GM12878 (cell line): ENCODE measurements around the gene NECAB2. TPM values are rescaled to one million over a fixed set of nuclear protein-coding genes. Genes with fewer than 3 reads are reported as not detected.

Experiments used
- ATAC-seq: fragments of 200-7000 bp; cut with Tn5 transposase; 3 replicates; pipeline ENCODE4 v1.9.1; 2020; ENCODE audit warnings: mild to moderate bottlenecking, moderate library complexity
- BruUV-seq: library from RNA; stranded (reverse); fragments of 400-500 nt; replicated peaks from 2 replicates; lab custom pipeline; 2021; lab: Mats Ljungman, UMichigan
- CTCF ChIA-PET: fragments of 300-600 bp; sonication (Branson Sonifier 250); formaldehyde crosslinking; extraction: SDS; loops from one replicate; lab custom pipeline; 2021; ENCODE audit warnings: inconsistent platforms; lab: Yijun Ruan, JAX
- POLR2A ChIA-PET: fragments of 350-600 bp; formaldehyde crosslinking; extraction: SDS; loops from one replicate; lab custom pipeline; 2021; ENCODE audit warnings: inconsistent platforms; lab: Charles Lee
- RAD21 ChIA-PET: fragments of 300-600 bp; sonication (Branson Sonifier 250); formaldehyde crosslinking; loops from one replicate; lab custom pipeline; 2023; ENCODE audit warnings: antibody characterized with exemption; ENCODE audit not compliant: unreplicated experiment; lab: Charles Lee
- SMC1A ChIA-PET: fragments of 300-600 bp; sonication (Branson Sonifier 250); formaldehyde crosslinking; loops from one replicate; lab custom pipeline; 2023; ENCODE audit not compliant: unreplicated experiment, uncharacterized antibody; lab: Charles Lee
- DNase-seq: peaks from one replicate; pipeline ENCODE4 v3.0.0-alpha.2; 2011; ENCODE audit warnings: low read depth, low spot score
- FAIRE-seq: peaks from 3 replicates; lab custom pipeline; 2011; peaks lifted over from hg19 to GRCh38; lab: Jason Lieb, UNC
- H2AFZ ChIP-seq: 2 replicates; pipeline ENCODE4 v1.6.0; 2011; ENCODE audit warnings: low read depth, low read length, control low read depth; ENCODE audit not compliant: control insufficient read depth
- H3K27ac ChIP-seq: 2 replicates; pipeline ENCODE4 v1.5.1; 2011; ENCODE audit warnings: control low read depth; ENCODE audit not compliant: control insufficient read depth, insufficient read depth
- H3K27me3 ChIP-seq, 2 experiments: replicated peaks in 1 of 2; 2 replicates each; pipeline versions ENCODE4 v1.6.0 to v1.6.1; 2011; ENCODE audit warnings: low read length in 1 of 2; ENCODE audit not compliant: control insufficient read depth in 2 of 2, insufficient read depth in 2 of 2
- H3K36me3 ChIP-seq, 2 experiments: 2 replicates each; pipeline ENCODE4 v1.5.1; 2011; ENCODE audit warnings: low read length in 1 of 2; ENCODE audit not compliant: control insufficient read depth in 2 of 2, insufficient read depth in 2 of 2
- H3K4me1 ChIP-seq: 2 replicates; pipeline ENCODE4 v1.6.1; 2011; ENCODE audit warnings: mild to moderate bottlenecking, low read length, moderate library complexity, mixed read lengths; ENCODE audit not compliant: control insufficient read depth, insufficient read depth
- H3K4me2 ChIP-seq: 2 replicates; pipeline ENCODE4 v1.6.0; 2011; ENCODE audit warnings: control low read depth; ENCODE audit not compliant: control insufficient read depth, insufficient read depth
- H3K4me3 ChIP-seq: fragments of 200-600 bp; sonication (generic); 2 replicates; pipeline ENCODE4 v1.5.1; 2016
- H3K79me2 ChIP-seq: 2 replicates; pipeline ENCODE4 v1.6.0; 2011; ENCODE audit warnings: low read length; ENCODE audit not compliant: control insufficient read depth, insufficient read depth
- H3K9ac ChIP-seq: 2 replicates; pipeline ENCODE4 v1.8.0; 2011; ENCODE audit warnings: low read length, control low read depth, mixed read lengths; ENCODE audit not compliant: control insufficient read depth, insufficient read depth
- H3K9me3 ChIP-seq: replicated peaks from 3 replicates; pipeline ENCODE4 v1.5.1; 2011; ENCODE audit warnings: mild to moderate bottlenecking, low read length; ENCODE audit not compliant: control insufficient read depth, insufficient read depth
- H4K20me1 ChIP-seq: 2 replicates; pipeline ENCODE4 v1.6.0; 2011; ENCODE audit not compliant: control insufficient read depth, insufficient read depth
- BMI1 ChIP-seq: fragments of 450-650 bp; IDR thresholded peaks from 2 replicates; pipeline ENCODE4 v1.6.1; 2016; ENCODE audit warnings: mild to moderate bottlenecking, moderate library complexity, borderline replicate concordance
- HDGF ChIP-seq: fragments of 450-650 bp; IDR thresholded peaks from 2 replicates; pipeline ENCODE4 v1.6.1; 2016; ENCODE audit warnings: antibody characterized with exemption
- KDM1A ChIP-seq: fragments of 200-600 bp; sonication (generic); IDR thresholded peaks from 2 replicates; pipeline ENCODE4 v1.6.1; 2016; ENCODE audit warnings: borderline replicate concordance
- MAX ChIP-seq: IDR thresholded peaks from 2 replicates; pipeline ENCODE4 v1.6.1; 2012; ENCODE audit warnings: low read depth, low read length, improper control_type of control experiment
- MYC ChIP-seq: IDR thresholded peaks from 2 replicates; pipeline ENCODE4 v1.6.1; 2011; ENCODE audit warnings: mild to moderate bottlenecking, low read length, moderate library complexity, inconsistent platforms; ENCODE audit not compliant: insufficient read depth, insufficient replicate concordance, insufficient read length, severe bottlenecking
- NR2C1 ChIP-seq: fragments of 450-650 bp; IDR thresholded peaks from 2 replicates; pipeline ENCODE4 v1.6.1; 2017; ENCODE audit warnings: antibody characterized with exemption, mild to moderate bottlenecking, moderate library complexity
- NR2F1 ChIP-seq: fragments of 450-650 bp; conservative IDR thresholded peaks from 2 replicates; pipeline ENCODE4 v1.6.1; 2017; ENCODE audit warnings: mild to moderate bottlenecking
- SIN3A ChIP-seq: IDR thresholded peaks from 2 replicates; pipeline ENCODE4 v1.6.1; 2012; ENCODE audit warnings: low read depth, low read length, improper control_type of control experiment
- SRF ChIP-seq, 2 experiments: IDR thresholded peaks; 2 replicates each; pipeline ENCODE4 v1.6.1; 2011; ENCODE audit warnings: low read depth in 2 of 2, low read length in 2 of 2, mild to moderate bottlenecking in 1 of 2, moderate library complexity in 1 of 2
- ZNF384 ChIP-seq: IDR thresholded peaks from 2 replicates; pipeline ENCODE4 v1.6.1; 2012; ENCODE audit warnings: low read depth, mild to moderate bottlenecking, low read length, improper control_type of control experiment, borderline replicate concordance
- WGBS: methylation state at CpG from one replicate; pipeline ENCODE4 v1.1.6; 2016; ENCODE audit warnings: low lambda C conversion rate; ENCODE audit not compliant: insufficient replicate concordance, insufficient coverage; ENCODE audit errors: missing lambda C conversion rate; 5-methylcytosine and 5-hydroxymethylcytosine counted together
- in situ Hi-C: fragments of 300-500 bp; cut with MboI; formaldehyde crosslinking; loops from 9 replicates; pipeline ENCODE4 v1.14.3; 2018; ENCODE audit warnings: mixed read lengths
- intact Hi-C: fragments of 100-400 bp; cut with micrococcal nuclease; formaldehyde crosslinking; loops from one replicate; pipeline ENCODE4 v1.14.2; 2022; ENCODE audit not compliant: unreplicated experiment
- polyA plus RNA-seq, 11 experiments: library from polyadenylated mRNA; depleted of rRNA in 4 of 11; unstranded in 6 of 11; stranded (reverse) in 5 of 11; fragments of >200 nt; fragmentation: Nextera tagmentation in 4 of 11; fragmentation: Illumina TruSeq in 1 of 11; extraction: Ambion mirVana in 4 of 11; extraction: Trizol in 1 of 11; gene quantifications; 1 replicate in 1 of 11; 2 replicates in 10 of 11; pipeline versions ENCODE4 v1.2.1 to v1.2.3, GENCODE V29; 2011 to 2016; ENCODE audit warnings: inconsistent platforms in 2 of 11, missing spikeins in 2 of 11, low read depth in 1 of 11
- total RNA-seq, 4 experiments: library from RNA; depleted of rRNA in 3 of 4; stranded (reverse); fragments of >200 nt in 3 of 4; fragmentation: Illumina TruSeq in 1 of 4; extraction: Trizol in 1 of 4; gene quantifications; 2 replicates each; pipeline versions ENCODE4 v1.2.1 to v1.2.3, GENCODE V29; 2013 to 2021
- TF ChIP-seq, protein P1 (sequence below): fragments of 450-650 bp; IDR thresholded peaks from 2 replicates; pipeline ENCODE4 v1.6.1; 2014; ENCODE audit warnings: mild to moderate bottlenecking

NECAB2 gene
- total and polyA plus RNA-seq, 10 of the 15 experiments (the other 5 are each of a cell fraction or from before 2014, with no cell fraction given) = not detected

DNA sequence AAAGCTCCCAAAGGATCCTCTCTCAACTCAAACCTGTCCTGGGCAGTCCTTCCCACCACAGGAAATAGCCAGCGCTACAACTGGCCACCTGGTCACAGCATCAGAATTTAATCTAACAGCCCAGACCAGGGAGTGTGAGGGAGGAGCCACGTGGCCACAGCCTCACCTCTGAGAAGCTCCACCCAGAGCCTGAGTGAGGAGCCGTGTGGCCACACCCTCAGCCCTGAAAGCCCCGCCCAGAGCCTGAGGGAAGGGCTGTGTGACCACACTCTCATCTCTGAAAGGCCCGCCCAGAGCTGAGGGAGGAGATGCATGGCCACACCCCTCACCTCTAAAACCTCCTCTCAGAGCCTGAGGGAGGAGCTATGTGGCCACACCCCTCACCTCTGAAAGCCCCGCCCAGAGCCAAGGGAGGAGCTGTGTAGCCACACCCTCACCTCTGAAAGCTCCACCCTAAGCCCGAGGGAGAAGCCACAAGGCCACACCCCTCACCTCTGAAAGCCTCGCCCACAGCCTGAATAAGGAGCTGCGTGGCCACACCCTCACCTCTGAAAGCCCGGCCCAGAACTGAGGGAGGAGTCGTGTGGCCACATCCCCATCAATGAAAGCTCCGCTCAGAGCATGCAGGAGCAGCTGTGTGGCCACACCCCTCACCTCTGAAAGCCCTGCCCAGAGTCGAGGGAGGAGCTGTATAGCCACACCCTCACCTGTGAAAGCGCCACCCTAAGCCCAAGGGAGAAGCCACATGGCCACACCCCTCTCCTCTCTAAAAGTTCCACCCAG is 45.9 kb downstream of the NECAB2 start:
- peak; percentile 42 for DNase-seq
- no peaks in the 10 kb centered on the region; the same call in 2 of the 3 replicates for H3K9me3 ChIP-seq
- H3K27ac ChIP-seq = no peak overlapping the region
- FAIRE-seq = no peak
- TF ChIP-seq, protein P1, sequence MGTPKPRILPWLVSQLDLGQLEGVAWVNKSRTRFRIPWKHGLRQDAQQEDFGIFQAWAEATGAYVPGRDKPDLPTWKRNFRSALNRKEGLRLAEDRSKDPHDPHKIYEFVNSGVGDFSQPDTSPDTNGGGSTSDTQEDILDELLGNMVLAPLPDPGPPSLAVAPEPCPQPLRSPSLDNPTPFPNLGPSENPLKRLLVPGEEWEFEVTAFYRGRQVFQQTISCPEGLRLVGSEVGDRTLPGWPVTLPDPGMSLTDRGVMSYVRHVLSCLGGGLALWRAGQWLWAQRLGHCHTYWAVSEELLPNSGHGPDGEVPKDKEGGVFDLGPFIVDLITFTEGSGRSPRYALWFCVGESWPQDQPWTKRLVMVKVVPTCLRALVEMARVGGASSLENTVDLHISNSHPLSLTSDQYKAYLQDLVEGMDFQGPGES = no peak
- TF ChIP-seq NR2F1 = no peak
- no peak for TF ChIP-seq MYC
- no peak for TF ChIP-seq MAX
- no peak for TF ChIP-seq KDM1A
- TF ChIP-seq ZNF384 = no peak
- no peak for TF ChIP-seq HDGF
- TF ChIP-seq NR2C1 = no peak
- no peak for TF ChIP-seq SIN3A
- no peak for TF ChIP-seq SRF (IDR thresholded peaks at IDR 0.05; ENCODE audit: low read depth in 2 of 2, low read length in 2 of 2)
- no peak for TF ChIP-seq BMI1
- no peaks in the 10 kb centered on the region for H3K4me1 ChIP-seq
- no peaks in the 10 kb centered on the region for H3K27me3 ChIP-seq
- H3K36me3 ChIP-seq = no peaks in the 10 kb centered on the region
- H3K4me2 ChIP-seq = no peak overlapping the region
- no peaks in the 10 kb centered on the region for H3K79me2 ChIP-seq
- no peak overlapping the region for H2AFZ ChIP-seq
- H4K20me1 ChIP-seq = no peaks in the 10 kb centered on the region
- peak; percentile 93 for ATAC-seq
- no peak overlapping the region for H3K4me3 ChIP-seq
- RAD21 ChIA-PET = no interaction called here
- POLR2A ChIA-PET = no interaction called here
- in situ Hi-C loops = no loop called here
- CTCF ChIA-PET = interaction anchor here (0.6 to 0.7 kb wide), 2 partner anchors 75 to 938 kb away, joined by 3 to 5 read pairs; no protein-coding TSS in a partner anchor
- WGBS = 8% methylated on average over 14 of the region's 14 CpGs
- BruUV-seq = no TSS peak
- no peak overlapping the region for H3K9ac ChIP-seq
- SMC1A ChIA-PET = no interaction called here
- intact Hi-C loops = no loop called here
